ENCODE data around the gene PEX1. TPM values are rescaled to one million over a fixed set of nuclear protein-coding genes. Genes with fewer than 3 reads are reported as not detected.

The PEX1 gene
- total and polyA plus RNA-seq, 9 of the 15 experiments (the other 6 are each of a cell fraction or from before 2014, with no cell fraction given) = 9.4 to 32.2 (median 19.9) TPM

DNA sequence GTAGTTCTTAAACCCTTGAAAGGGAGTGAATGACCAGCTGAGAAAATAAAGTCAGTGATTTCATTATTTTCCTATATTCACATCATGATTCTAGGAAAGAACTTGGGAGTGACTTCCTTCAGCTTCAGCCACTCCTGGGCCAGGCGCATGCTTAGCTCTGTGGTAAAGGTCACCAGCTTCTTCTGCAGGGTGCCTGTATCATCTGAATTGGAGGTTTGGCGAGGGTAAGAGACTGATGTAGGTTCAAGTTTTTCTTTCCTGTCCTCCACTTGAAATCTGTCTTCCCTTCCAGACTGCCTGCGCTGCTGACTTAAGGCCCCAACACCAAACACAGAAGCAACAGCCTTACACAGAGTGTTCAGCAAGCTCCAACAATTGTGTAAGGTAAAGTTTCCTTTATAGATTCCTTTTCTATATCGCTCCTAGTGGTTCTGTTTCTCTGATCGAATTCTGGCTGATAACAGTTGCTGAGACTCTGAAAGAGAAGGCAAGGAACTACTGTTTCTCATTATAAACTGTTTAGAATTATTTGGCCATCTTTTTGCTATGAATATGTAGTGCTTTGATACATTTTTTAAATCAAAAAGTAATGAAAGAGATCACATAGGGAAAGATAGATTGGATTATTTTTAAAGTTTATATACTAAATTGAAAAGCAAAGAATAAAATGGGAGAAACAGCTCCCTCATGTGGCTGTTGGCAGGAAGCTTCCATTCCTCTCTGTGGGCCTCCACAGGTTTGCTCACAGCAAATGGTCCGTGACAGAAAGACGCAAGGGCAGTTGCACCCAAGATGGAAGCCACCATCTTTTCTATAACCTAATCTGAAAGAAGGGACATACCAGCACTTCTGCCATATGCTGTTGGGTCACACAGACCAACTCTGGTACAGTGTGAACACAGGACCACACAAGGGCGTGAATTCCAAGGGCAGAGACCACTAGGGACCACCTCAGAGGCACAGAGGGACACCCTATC is 67.0 kb downstream of the PEX1 start (continued):
- TF ChIP-seq, protein P1, sequence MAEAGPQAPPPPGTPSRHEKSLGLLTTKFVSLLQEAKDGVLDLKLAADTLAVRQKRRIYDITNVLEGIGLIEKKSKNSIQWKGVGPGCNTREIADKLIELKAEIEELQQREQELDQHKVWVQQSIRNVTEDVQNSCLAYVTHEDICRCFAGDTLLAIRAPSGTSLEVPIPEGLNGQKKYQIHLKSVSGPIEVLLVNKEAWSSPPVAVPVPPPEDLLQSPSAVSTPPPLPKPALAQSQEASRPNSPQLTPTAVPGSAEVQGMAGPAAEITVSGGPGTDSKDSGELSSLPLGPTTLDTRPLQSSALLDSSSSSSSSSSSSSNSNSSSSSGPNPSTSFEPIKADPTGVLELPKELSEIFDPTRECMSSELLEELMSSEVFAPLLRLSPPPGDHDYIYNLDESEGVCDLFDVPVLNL (CRISPR knock-in tag; IDR thresholded peaks at IDR 0.05; ENCODE audit: low read depth) = no peak
- TF ChIP-seq KDM2B (CRISPR knock-in tag; IDR thresholded peaks at IDR 0.05) (no peak), ZNF668 (CRISPR knock-in tag; IDR thresholded peaks at IDR 0.05) (no peak), ETV1 (tag; conservative IDR thresholded peaks at IDR 0.05; ENCODE audit: low read depth) (no peak), ZNF274 (IDR thresholded peaks at IDR 0.05; ENCODE audit: borderline replicate concordance, low read depth, low read length) (no peak), ZC3H4 (CRISPR knock-in tag; IDR thresholded peaks at IDR 0.05; ENCODE audit: borderline replicate concordance) (no peak), NCOR1 (IDR thresholded peaks at IDR 0.05) (no peak), LARP7 (IDR thresholded peaks at IDR 0.05) (no peak), EWSR1 (IDR thresholded peaks at IDR 0.05; ENCODE audit: borderline replicate concordance, low read depth, partially characterized antibody) (no peak)
- TF ChIP-seq, protein P2, sequence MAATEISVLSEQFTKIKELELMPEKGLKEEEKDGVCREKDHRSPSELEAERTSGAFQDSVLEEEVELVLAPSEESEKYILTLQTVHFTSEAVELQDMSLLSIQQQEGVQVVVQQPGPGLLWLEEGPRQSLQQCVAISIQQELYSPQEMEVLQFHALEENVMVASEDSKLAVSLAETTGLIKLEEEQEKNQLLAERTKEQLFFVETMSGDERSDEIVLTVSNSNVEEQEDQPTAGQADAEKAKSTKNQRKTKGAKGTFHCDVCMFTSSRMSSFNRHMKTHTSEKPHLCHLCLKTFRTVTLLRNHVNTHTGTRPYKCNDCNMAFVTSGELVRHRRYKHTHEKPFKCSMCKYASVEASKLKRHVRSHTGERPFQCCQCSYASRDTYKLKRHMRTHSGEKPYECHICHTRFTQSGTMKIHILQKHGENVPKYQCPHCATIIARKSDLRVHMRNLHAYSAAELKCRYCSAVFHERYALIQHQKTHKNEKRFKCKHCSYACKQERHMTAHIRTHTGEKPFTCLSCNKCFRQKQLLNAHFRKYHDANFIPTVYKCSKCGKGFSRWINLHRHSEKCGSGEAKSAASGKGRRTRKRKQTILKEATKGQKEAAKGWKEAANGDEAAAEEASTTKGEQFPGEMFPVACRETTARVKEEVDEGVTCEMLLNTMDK (IDR thresholded peaks at IDR 0.05; ENCODE audit: borderline replicate concordance, insufficient read depth, low read depth, low read length, poor library complexity, severe bottlenecking) = peak; percentile 9
- TF ChIP-seq, protein P3, sequence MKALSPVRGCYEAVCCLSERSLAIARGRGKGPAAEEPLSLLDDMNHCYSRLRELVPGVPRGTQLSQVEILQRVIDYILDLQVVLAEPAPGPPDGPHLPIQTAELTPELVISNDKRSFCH (CRISPR knock-in tag; IDR thresholded peaks at IDR 0.05) = no peak
- TF ChIP-seq, protein P3 (tag; IDR thresholded peaks at IDR 0.05) = no peak
- TF ChIP-seq, protein P4, sequence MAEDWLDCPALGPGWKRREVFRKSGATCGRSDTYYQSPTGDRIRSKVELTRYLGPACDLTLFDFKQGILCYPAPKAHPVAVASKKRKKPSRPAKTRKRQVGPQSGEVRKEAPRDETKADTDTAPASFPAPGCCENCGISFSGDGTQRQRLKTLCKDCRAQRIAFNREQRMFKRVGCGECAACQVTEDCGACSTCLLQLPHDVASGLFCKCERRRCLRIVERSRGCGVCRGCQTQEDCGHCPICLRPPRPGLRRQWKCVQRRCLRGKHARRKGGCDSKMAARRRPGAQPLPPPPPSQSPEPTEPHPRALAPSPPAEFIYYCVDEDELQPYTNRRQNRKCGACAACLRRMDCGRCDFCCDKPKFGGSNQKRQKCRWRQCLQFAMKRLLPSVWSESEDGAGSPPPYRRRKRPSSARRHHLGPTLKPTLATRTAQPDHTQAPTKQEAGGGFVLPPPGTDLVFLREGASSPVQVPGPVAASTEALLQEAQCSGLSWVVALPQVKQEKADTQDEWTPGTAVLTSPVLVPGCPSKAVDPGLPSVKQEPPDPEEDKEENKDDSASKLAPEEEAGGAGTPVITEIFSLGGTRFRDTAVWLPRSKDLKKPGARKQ (CRISPR knock-in tag; IDR thresholded peaks at IDR 0.05) = no peak
- TF ChIP-seq, protein P5, sequence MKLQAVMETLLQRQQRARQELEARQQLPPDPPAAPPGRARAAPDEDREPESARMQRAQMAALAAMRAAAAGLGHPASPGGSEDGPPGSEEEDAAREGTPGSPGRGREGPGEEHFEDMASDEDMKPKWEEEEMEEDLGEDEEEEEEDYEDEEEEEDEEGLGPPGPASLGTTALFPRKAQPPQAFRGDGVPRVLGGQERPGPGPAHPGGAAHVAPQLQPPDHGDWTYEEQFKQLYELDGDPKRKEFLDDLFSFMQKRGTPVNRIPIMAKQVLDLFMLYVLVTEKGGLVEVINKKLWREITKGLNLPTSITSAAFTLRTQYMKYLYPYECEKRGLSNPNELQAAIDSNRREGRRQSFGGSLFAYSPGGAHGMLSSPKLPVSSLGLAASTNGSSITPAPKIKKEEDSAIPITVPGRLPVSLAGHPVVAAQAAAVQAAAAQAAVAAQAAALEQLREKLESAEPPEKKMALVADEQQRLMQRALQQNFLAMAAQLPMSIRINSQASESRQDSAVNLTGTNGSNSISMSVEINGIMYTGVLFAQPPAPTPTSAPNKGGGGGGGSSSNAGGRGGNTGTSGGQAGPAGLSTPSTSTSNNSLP (IDR thresholded peaks at IDR 0.05; ENCODE audit: borderline replicate concordance, low read depth, low read length) = peak; percentile 37; the same call in 1 of the 2 replicates

Measured in K562 (cell line).